Psoas muscle (tissue), 8 donors: ENCODE data around the gene TEDC2. TPM values are rescaled to one million over a fixed set of nuclear protein-coding genes. Genes with fewer than 3 reads are reported as not detected.
A peak's percentile ranks its signal among the peaks of the same experiment; 100 is the strongest.
"Not testable (repeated sequence)": the region's sequence is repeated elsewhere in the genome, so short reads cannot be mapped to it uniquely, and the experiment has no call there.

Source experiments
- ATAC-seq, 4 donors: fragments of 200-7000 bp; cut with Tn5 transposase; one replicate each; pipeline ENCODE4 v1.9.1; 2020; ENCODE audit warnings: moderate library complexity in 3 of 4, mild to moderate bottlenecking in 2 of 4
- DNase-seq, 2 donors: peaks; one replicate each; pipeline ENCODE4 v3.0.0-alpha.2; 2020
- H3K27ac ChIP-seq: fragments of 200-600 bp; one replicate; pipeline ENCODE4 v1.8.0; 2022
- H3K27me3 ChIP-seq, 3 donors: fragments of 200-600 bp in 1 of 3; one replicate each; pipeline versions ENCODE4 v1.6.1 to v1.8.0; 2013 to 2022; ENCODE audit warnings: low read length in 2 of 3, mild to moderate bottlenecking in 2 of 3, moderate library complexity in 1 of 3; ENCODE audit not compliant: insufficient read depth in 3 of 3
- H3K36me3 ChIP-seq, 2 donors: fragments of 200-600 bp in 1 of 2; one replicate each; pipeline versions ENCODE4 v1.6.1 to v1.8.0; 2013 to 2022; ENCODE audit warnings: low read depth in 1 of 2, mild to moderate bottlenecking in 1 of 2, moderate library complexity in 1 of 2; ENCODE audit not compliant: insufficient read depth in 1 of 2
- H3K4me1 ChIP-seq: fragments of 200-600 bp; one replicate; pipeline ENCODE4 v1.8.0; 2022
- H3K4me3 ChIP-seq: fragments of 200-600 bp; one replicate; pipeline ENCODE4 v1.8.0; 2022; ENCODE audit warnings: mild to moderate bottlenecking
- H3K9me3 ChIP-seq: fragments of 200-600 bp; one replicate; pipeline ENCODE4 v1.8.0; 2022
- whole genome bisulfite sequencing, 3 donors: extraction: QIAGEN DNeasy Blood & Tissue Kit; methylation state at CpG; one replicate each; pipeline versions ENCODE4 v1.1.6 to v1.1.7; 2013; 5-methylcytosine and 5-hydroxymethylcytosine counted together
- intact Hi-C, 2 donors: fragments of 100-400 bp; cut with DNase I; formaldehyde crosslinking; loops; one replicate each; pipeline versions ENCODE4 v1.11.0 to v1.14.2; 2022
- polyA plus RNA-seq, 3 donors: library from polyadenylated mRNA; stranded (reverse); fragments of 200-250 nt; gene quantifications; one replicate each; pipeline ENCODE4 v1.2.3, GENCODE V29; 2013
- total RNA-seq, 4 donors: library from RNA; stranded (reverse); fragmentation: NEBNext Ultra II Directional in 2 of 4; extraction: Animal tissue kit (Norgen Biotek cat#: 25700) in 2 of 4; gene quantifications; one replicate each; pipeline versions ENCODE4 v1.2.1 to v1.2.4, GENCODE V29; 2021 to 2023
- TF ChIP-seq, protein P1 (sequence below): fragments of 200-600 bp; IDR thresholded peaks from one replicate; pipeline ENCODE4 v1.8.0; 2022; ENCODE audit warnings: antibody characterized with exemption
- donor health status: healthy with polysubstance abuse.
- donor health status: DM: no; HTN: no; CAD: no; lungs with moderate emphysema.
- donor health status: Bipolar disorder and iron deficiency.
- donor health status: healthy.
- donor health status: DM: yes; HTN: yes; CAD: no.
- donor health status: DM: no; HTN: no; CAD: no.
- donor health status: DM: no; HTN: no; CAD: no.
- donor health status: DM: yes; HTN: yes; CAD: no.

TEDC2 gene
- total and polyA plus RNA-seq, 7 donors: 0.25 to 3.0 (median 0.61) TPM

DNA sequence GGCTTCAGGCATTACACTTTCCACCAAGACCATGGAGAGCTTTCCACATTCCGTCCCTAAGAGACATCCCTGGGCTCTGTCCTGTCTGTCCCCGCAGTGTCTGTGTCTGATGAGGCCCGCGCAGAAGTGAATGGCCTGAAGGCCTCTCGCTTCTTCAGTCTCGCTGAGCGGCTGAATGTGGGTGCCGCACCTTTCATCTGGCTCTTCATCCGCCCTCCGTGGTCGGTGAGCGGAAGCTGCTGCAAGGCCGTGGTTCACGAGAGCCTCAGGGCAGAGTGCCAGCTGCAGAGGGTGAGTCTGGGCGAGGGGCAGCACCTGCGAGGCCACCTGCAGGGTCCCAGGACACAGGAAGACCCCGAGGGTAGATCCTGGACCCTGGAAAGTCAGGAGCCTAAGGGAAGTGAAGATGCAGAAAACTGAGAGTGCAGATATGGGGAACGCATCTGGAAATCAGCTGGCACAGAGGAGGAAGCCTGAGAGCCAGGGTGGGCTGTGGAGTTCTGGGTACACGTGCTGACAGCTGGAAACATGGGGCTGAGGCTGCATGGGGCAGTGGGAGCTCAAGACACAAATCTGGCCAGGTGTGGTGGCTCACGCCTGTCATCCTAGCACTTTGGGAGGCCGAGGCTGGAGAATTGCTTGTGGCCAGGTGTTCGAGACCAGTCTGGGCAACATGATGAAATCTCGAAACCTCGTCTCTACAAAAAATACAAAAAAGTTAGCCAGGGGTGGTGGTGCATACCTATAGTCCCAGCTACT lies 22.7 kb upstream of the TEDC2 start:
- intact Hi-C loops: no loop called here
- TF ChIP-seq, protein P1, sequence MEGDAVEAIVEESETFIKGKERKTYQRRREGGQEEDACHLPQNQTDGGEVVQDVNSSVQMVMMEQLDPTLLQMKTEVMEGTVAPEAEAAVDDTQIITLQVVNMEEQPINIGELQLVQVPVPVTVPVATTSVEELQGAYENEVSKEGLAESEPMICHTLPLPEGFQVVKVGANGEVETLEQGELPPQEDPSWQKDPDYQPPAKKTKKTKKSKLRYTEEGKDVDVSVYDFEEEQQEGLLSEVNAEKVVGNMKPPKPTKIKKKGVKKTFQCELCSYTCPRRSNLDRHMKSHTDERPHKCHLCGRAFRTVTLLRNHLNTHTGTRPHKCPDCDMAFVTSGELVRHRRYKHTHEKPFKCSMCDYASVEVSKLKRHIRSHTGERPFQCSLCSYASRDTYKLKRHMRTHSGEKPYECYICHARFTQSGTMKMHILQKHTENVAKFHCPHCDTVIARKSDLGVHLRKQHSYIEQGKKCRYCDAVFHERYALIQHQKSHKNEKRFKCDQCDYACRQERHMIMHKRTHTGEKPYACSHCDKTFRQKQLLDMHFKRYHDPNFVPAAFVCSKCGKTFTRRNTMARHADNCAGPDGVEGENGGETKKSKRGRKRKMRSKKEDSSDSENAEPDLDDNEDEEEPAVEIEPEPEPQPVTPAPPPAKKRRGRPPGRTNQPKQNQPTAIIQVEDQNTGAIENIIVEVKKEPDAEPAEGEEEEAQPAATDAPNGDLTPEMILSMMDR: no peak
- no peaks in the 10 kb centered on the region for H3K9me3 ChIP-seq
- DNase-seq (peak in 1 of 2 donors; percentile 44), ATAC-seq (no peak)
- no peak overlapping the region for H3K4me3 ChIP-seq
- H3K4me1 ChIP-seq: no peaks in the 10 kb centered on the region
- H3K27ac ChIP-seq: no peak overlapping the region
- 94 to 97% (median 96%) methylated on average over 24 of the region's 24 CpGs for WGBS, 3 donors
- peaks cover 0 to 36% of the 10 kb centered on the region in 2 donors for H3K36me3 ChIP-seq
- no peaks in the 10 kb centered on the region for H3K27me3 ChIP-seq

DNA sequence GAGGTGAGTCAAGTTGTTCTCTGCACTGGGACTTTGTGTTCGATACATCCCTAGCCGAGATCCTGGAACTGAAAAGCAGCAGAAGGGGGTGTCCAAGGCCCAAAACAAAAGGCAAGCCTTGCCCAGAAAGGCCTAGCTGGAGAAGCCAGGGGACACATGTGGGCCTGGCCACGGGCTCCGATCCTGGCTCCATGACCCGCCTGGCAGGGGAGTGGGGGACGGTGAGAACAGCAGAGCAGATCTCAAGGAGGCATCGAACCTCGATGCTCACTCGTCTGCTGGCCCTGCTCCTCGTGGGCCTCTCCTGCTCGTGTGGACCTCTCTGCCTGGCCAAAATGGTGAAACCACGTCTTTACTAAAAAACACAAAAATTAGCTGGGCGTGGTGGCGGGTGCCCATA lies 21.8 kb upstream of the TEDC2 start:
- 93 to 97% (median 93%) methylated on average over 14 of the region's 14 CpGs for WGBS, 3 donors
- Histone ChIP-seq H3K27ac (no peak overlapping the region), H3K27me3 (no peaks in the 10 kb centered on the region), H3K9me3 (no peaks in the 10 kb centered on the region), H3K36me3 (peaks cover 0 to 28% of the 10 kb centered on the region in 2 donors), H3K4me3 (no peak overlapping the region), H3K4me1 (no peaks in the 10 kb centered on the region)
- peak in 1 of 2 donors; percentile 24 for DNase-seq
- no peak for ATAC-seq
- intact Hi-C loops: no loop called here
- TF ChIP-seq, protein P1: no peak

DNA sequence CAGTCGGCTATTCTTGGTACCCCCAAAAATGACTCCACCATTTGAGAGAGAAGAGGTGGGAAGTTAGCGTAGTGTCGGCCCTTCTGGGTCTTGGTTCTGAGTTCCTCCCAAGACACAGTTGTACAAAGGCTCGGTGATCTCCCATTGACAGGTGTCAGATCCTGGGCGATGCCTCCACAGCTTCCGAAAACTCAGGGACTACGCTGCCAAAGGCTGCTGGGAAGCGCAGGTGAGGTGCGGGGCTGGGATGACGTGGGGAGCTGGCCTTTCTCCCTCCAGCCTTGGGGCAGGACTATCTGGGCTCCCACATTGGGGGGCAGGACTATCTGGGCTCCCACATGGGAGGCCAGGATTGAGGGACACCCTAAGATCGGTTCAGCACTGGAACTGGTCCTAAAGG lies 20.3 kb upstream of the TEDC2 start:
- TF ChIP-seq, protein P1: no peak
- intact Hi-C loops: no loop called here
- Histone ChIP-seq H3K27ac (no peak overlapping the region), H3K4me3 (no peak overlapping the region), H3K27me3 (no peaks in the 10 kb centered on the region), H3K36me3 (peaks cover 0 to 27% of the 10 kb centered on the region in 2 donors), H3K4me1 (no peaks in the 10 kb centered on the region), H3K9me3 (no peaks in the 10 kb centered on the region)
- 95 to 98% (median 97%) methylated on average over 11 of the region's 11 CpGs for WGBS, 3 donors
- ATAC-seq (no peak), DNase-seq (peak in 1 of 2 donors; percentile 35)

DNA sequence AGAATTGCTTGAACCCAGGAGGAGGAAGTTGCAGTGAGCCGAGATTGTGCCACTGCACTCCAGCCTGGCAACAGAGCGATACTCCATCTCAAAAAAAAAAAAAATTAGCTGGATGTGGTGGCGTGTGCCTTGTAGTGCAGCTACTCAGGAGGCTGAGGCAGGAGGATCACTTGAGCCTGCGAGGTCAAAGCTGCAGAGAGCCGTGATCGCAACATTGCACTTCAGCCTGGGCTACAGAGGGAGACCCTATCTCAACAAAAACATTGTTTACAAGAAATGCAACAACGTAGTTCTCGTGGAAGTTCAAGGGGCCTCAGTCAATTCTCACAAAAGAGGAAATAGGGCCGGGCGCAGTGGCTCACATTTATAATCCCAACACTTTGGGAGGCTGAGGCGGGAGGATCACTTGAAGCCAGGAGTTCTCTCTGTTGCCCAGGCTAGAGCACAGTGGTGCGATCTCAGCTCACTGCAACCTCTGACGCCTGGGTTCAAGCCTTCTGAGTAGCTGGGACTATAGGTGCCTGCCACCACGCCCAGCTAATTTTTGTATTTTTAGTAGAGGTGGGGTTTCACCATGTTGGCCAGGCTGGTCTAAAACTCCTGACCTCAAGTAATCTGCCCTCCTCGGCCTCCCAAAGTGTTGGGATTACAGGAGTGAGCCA lies 18.6 kb upstream of the TEDC2 start:
- H3K4me1 ChIP-seq, H3K4me3 ChIP-seq, H3K27me3 ChIP-seq, intact Hi-C loops, H3K27ac ChIP-seq, ATAC-seq, H3K9me3 ChIP-seq: not testable (repeated sequence)
- WGBS, 3 donors: 83 to 95% (median 91%) methylated on average over 14 to 15 of the region's 15 CpGs
- peaks cover 0 to 33% of the 10 kb centered on the region in 2 donors for H3K36me3 ChIP-seq
- DNase-seq: peak in 1 of 2 donors; percentile 5

DNA sequence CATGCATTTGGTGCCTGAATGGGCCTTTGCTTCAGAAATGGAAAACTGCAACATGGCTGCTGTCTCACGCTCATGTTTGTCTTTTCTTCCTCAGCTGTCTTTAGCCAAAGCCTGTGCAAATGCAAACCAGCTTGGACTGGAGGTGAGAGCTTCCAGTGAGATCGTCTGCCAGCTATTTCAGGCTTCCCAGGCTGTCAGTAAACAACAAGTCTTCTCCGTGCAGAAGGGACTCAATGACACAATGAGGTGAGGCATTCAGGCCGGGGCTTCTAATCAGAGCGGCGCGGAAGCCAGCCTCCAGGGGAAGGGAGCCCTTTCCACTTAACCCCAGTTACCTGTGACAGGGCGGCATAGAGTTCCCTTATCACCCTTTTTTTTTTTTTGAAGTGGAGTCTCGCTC lies 16.4 kb upstream of the TEDC2 start:
- no peak overlapping the region for H3K4me3 ChIP-seq
- peaks cover 0 to 17% of the 10 kb centered on the region in 2 donors for H3K36me3 ChIP-seq
- WGBS, 3 donors: 71 to 80% (median 73%) methylated on average over 8 to 9 of the region's 9 CpGs
- peak overlapping the region; percentile 36 for H3K27ac ChIP-seq
- no peaks in the 10 kb centered on the region for H3K27me3 ChIP-seq
- H3K9me3 ChIP-seq: no peaks in the 10 kb centered on the region
- no peaks in the 10 kb centered on the region for H3K4me1 ChIP-seq
- ATAC-seq (peak in 2 of 4 donors; percentile 19 to 21), DNase-seq (no peak)
- TF ChIP-seq, protein P1: no peak
- intact Hi-C loops: no loop called here
